GM12878 (cell line): ENCODE results near the gene SLC4A5. TPM values are rescaled to one million over a fixed set of nuclear protein-coding genes. Genes with fewer than 3 reads are reported as not detected.

Experiments used
- ATAC-seq: fragments of 200-7000 bp; cut with Tn5 transposase; 3 replicates; pipeline ENCODE4 v1.9.1; 2020; ENCODE audit warnings: mild to moderate bottlenecking, moderate library complexity
- BruUV-seq: library from RNA; stranded (reverse); fragments of 400-500 nt; replicated peaks from 2 replicates; lab custom pipeline; 2021; lab: Mats Ljungman, UMichigan
- CTCF ChIA-PET: fragments of 300-600 bp; sonication (Branson Sonifier 250); formaldehyde crosslinking; extraction: SDS; loops from one replicate; lab custom pipeline; 2021; ENCODE audit warnings: inconsistent platforms; lab: Yijun Ruan, JAX
- POLR2A ChIA-PET: fragments of 350-600 bp; formaldehyde crosslinking; extraction: SDS; loops from one replicate; lab custom pipeline; 2021; ENCODE audit warnings: inconsistent platforms; lab: Charles Lee
- RAD21 ChIA-PET: fragments of 300-600 bp; sonication (Branson Sonifier 250); formaldehyde crosslinking; loops from one replicate; lab custom pipeline; 2023; ENCODE audit warnings: antibody characterized with exemption; ENCODE audit not compliant: unreplicated experiment; lab: Charles Lee
- SMC1A ChIA-PET: fragments of 300-600 bp; sonication (Branson Sonifier 250); formaldehyde crosslinking; loops from one replicate; lab custom pipeline; 2023; ENCODE audit not compliant: unreplicated experiment, uncharacterized antibody; lab: Charles Lee
- DNase-seq: peaks from one replicate; pipeline ENCODE4 v3.0.0-alpha.2; 2011; ENCODE audit warnings: low read depth, low spot score
- FAIRE-seq: peaks from 3 replicates; lab custom pipeline; 2011; peaks lifted over from hg19 to GRCh38; lab: Jason Lieb, UNC
- H2AFZ ChIP-seq: 2 replicates; pipeline ENCODE4 v1.6.0; 2011; ENCODE audit warnings: low read depth, low read length, control low read depth; ENCODE audit not compliant: control insufficient read depth
- H3K27ac ChIP-seq: 2 replicates; pipeline ENCODE4 v1.5.1; 2011; ENCODE audit warnings: control low read depth; ENCODE audit not compliant: control insufficient read depth, insufficient read depth
- H3K27me3 ChIP-seq, 2 experiments: replicated peaks in 1 of 2; 2 replicates each; pipeline versions ENCODE4 v1.6.0 to v1.6.1; 2011; ENCODE audit warnings: low read length in 1 of 2; ENCODE audit not compliant: control insufficient read depth in 2 of 2, insufficient read depth in 2 of 2
- H3K36me3 ChIP-seq, 2 experiments: 2 replicates each; pipeline ENCODE4 v1.5.1; 2011; ENCODE audit warnings: low read length in 1 of 2; ENCODE audit not compliant: control insufficient read depth in 2 of 2, insufficient read depth in 2 of 2
- H3K4me1 ChIP-seq: 2 replicates; pipeline ENCODE4 v1.6.1; 2011; ENCODE audit warnings: mild to moderate bottlenecking, low read length, moderate library complexity, mixed read lengths; ENCODE audit not compliant: control insufficient read depth, insufficient read depth
- H3K4me2 ChIP-seq: 2 replicates; pipeline ENCODE4 v1.6.0; 2011; ENCODE audit warnings: control low read depth; ENCODE audit not compliant: control insufficient read depth, insufficient read depth
- H3K4me3 ChIP-seq: fragments of 200-600 bp; sonication (generic); 2 replicates; pipeline ENCODE4 v1.5.1; 2016
- H3K79me2 ChIP-seq: 2 replicates; pipeline ENCODE4 v1.6.0; 2011; ENCODE audit warnings: low read length; ENCODE audit not compliant: control insufficient read depth, insufficient read depth
- H3K9ac ChIP-seq: 2 replicates; pipeline ENCODE4 v1.8.0; 2011; ENCODE audit warnings: low read length, control low read depth, mixed read lengths; ENCODE audit not compliant: control insufficient read depth, insufficient read depth
- H3K9me3 ChIP-seq: replicated peaks from 3 replicates; pipeline ENCODE4 v1.5.1; 2011; ENCODE audit warnings: mild to moderate bottlenecking, low read length; ENCODE audit not compliant: control insufficient read depth, insufficient read depth
- H4K20me1 ChIP-seq: 2 replicates; pipeline ENCODE4 v1.6.0; 2011; ENCODE audit not compliant: control insufficient read depth, insufficient read depth
- ASH2L ChIP-seq: fragments of 300-600, 200-600 bp; sonication (generic); IDR thresholded peaks from 2 replicates; pipeline ENCODE4 v1.6.1; 2017; ENCODE audit warnings: low read depth, mild to moderate bottlenecking, borderline replicate concordance
- EP300 ChIP-seq, 2 experiments: fragments of 150-350 bp in 1 of 2; IDR thresholded peaks; 2 replicates each; pipeline ENCODE4 v1.6.1; 2011 to 2012; ENCODE audit warnings: low read depth in 2 of 2, low read length in 2 of 2, borderline replicate concordance in 1 of 2, improper control_type of control experiment in 1 of 2, inconsistent platforms in 1 of 2; ENCODE audit not compliant: control insufficient read depth in 1 of 2
- EZH2 ChIP-seq: IDR thresholded peaks from 2 replicates; pipeline ENCODE4 v1.6.1; 2012; ENCODE audit warnings: low read depth, mild to moderate bottlenecking, control low read depth, inconsistent platforms, low read length, borderline replicate concordance; ENCODE audit not compliant: control insufficient read depth
- GABPA ChIP-seq: IDR thresholded peaks from 2 replicates; pipeline ENCODE4 v1.6.1; 2014; ENCODE audit warnings: antibody characterized with exemption, low read depth, mild to moderate bottlenecking, inconsistent platforms
- GATAD2B ChIP-seq: fragments of 450-650 bp; conservative IDR thresholded peaks from 2 replicates; pipeline ENCODE4 v1.6.1; 2017; ENCODE audit warnings: low read depth, mild to moderate bottlenecking, moderate library complexity
- IKZF2 ChIP-seq, 2 experiments: fragments of 450-650 bp; IDR thresholded peaks; 2 replicates each; pipeline ENCODE4 v1.6.1; 2017; ENCODE audit warnings: mild to moderate bottlenecking in 2 of 2, moderate library complexity in 2 of 2
- MEF2A ChIP-seq: IDR thresholded peaks from 2 replicates; pipeline ENCODE4 v1.6.1; 2011; ENCODE audit warnings: low read depth, mild to moderate bottlenecking, low read length, moderate library complexity; ENCODE audit not compliant: insufficient read depth
- NFXL1 ChIP-seq: fragments of 450-650 bp; IDR thresholded peaks from 2 replicates; pipeline ENCODE4 v1.6.1; 2017; ENCODE audit warnings: antibody characterized with exemption, mild to moderate bottlenecking, borderline replicate concordance
- POLR2AphosphoS2 ChIP-seq: IDR thresholded peaks from 2 replicates; pipeline ENCODE4 v1.6.1; 2011; ENCODE audit warnings: low read depth, mild to moderate bottlenecking, low read length, improper control_type of control experiment, moderate library complexity
- POU2F2 ChIP-seq: IDR thresholded peaks from 3 replicates; pipeline ENCODE4 v1.6.1; 2011; ENCODE audit warnings: low read depth, mild to moderate bottlenecking, low read length, borderline replicate concordance
- SUZ12 ChIP-seq: fragments of 200-600 bp; sonication (generic); IDR thresholded peaks from one replicate; pipeline ENCODE4 v1.6.1; 2018; ENCODE audit warnings: antibody characterized with exemption, mild to moderate bottlenecking; ENCODE audit not compliant: unreplicated experiment
- ZNF24 ChIP-seq: fragments of 450-650 bp; IDR thresholded peaks from 2 replicates; pipeline ENCODE4 v1.6.1; 2017; ENCODE audit warnings: antibody characterized with exemption, mild to moderate bottlenecking
- WGBS: methylation state at CpG from one replicate; pipeline ENCODE4 v1.1.6; 2016; ENCODE audit warnings: low lambda C conversion rate; ENCODE audit not compliant: insufficient replicate concordance, insufficient coverage; ENCODE audit errors: missing lambda C conversion rate; 5-methylcytosine and 5-hydroxymethylcytosine counted together
- in situ Hi-C: fragments of 300-500 bp; cut with MboI; formaldehyde crosslinking; loops from 9 replicates; pipeline ENCODE4 v1.14.3; 2018; ENCODE audit warnings: mixed read lengths
- intact Hi-C: fragments of 100-400 bp; cut with micrococcal nuclease; formaldehyde crosslinking; loops from one replicate; pipeline ENCODE4 v1.14.2; 2022; ENCODE audit not compliant: unreplicated experiment
- polyA plus RNA-seq, 11 experiments: library from polyadenylated mRNA; depleted of rRNA in 4 of 11; unstranded in 6 of 11; stranded (reverse) in 5 of 11; fragments of >200 nt; fragmentation: Nextera tagmentation in 4 of 11; fragmentation: Illumina TruSeq in 1 of 11; extraction: Ambion mirVana in 4 of 11; extraction: Trizol in 1 of 11; gene quantifications; 1 replicate in 1 of 11; 2 replicates in 10 of 11; pipeline versions ENCODE4 v1.2.1 to v1.2.3, GENCODE V29; 2011 to 2016; ENCODE audit warnings: inconsistent platforms in 2 of 11, missing spikeins in 2 of 11, low read depth in 1 of 11
- total RNA-seq, 4 experiments: library from RNA; depleted of rRNA in 3 of 4; stranded (reverse); fragments of >200 nt in 3 of 4; fragmentation: Illumina TruSeq in 1 of 4; extraction: Trizol in 1 of 4; gene quantifications; 2 replicates each; pipeline versions ENCODE4 v1.2.1 to v1.2.3, GENCODE V29; 2013 to 2021
- TF ChIP-seq, protein P1 (sequence below): IDR thresholded peaks from 2 replicates; pipeline ENCODE4 v1.6.1; 2012; ENCODE audit warnings: low read length, inconsistent platforms
- TF ChIP-seq, protein P2 (sequence below): IDR thresholded peaks from 2 replicates; pipeline ENCODE4 v1.6.1; 2011; ENCODE audit warnings: borderline replicate concordance, low read depth, mild to moderate bottlenecking, moderate library complexity, mixed read lengths, low read length; ENCODE audit not compliant: insufficient read depth; ENCODE audit errors: extremely low read length
- TF ChIP-seq, protein P3 (sequence below): fragments of 450-650 bp; IDR thresholded peaks from 2 replicates; pipeline ENCODE4 v1.6.1; 2018; ENCODE audit warnings: borderline replicate concordance, mild to moderate bottlenecking; ENCODE audit not compliant: partially characterized antibody

Gene SLC4A5
- total and polyA plus RNA-seq, 10 of the 15 experiments (the other 5 are each of a cell fraction or from before 2014, with no cell fraction given) = 0.15 to 4.7 (median 1.6) TPM

DNA sequence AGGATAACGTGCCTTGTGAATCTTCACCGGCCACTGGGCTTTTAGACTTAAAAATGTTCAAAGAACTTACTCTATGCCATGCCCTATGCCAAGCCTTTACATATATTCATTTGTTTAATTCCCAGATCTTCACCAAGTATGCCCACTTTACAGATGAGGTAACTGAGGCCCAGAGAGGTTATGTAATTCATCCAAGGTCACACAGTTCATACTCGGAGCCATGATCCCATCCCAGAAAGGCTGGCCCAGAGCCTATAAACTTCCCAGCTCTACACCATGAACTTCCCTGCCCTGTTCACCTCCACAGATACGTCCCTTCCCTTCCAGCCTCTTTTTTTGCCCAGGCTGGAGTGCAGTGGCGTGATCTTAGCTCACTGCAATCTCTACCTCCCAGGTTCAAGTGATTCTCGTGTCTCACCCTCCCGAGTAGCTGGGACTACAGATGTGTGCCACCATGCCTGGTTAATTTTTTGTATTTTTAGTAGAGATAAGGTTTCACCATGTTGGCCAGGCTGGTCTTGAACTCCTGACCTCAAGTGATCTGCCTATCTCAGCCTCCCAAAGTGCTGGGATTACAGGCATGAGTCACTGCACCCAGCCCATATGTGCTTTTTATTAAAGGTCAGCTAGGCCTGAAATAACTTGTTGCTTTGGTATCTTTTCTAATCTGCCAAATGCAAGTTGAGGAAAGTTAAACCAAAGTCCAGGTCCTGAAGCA lies 100.7 kb downstream of the SLC4A5 start:
- in situ Hi-C loops (loop anchor here (10.0 kb wide), 1 partner anchor 352 kb away; no protein-coding TSS in a partner anchor), intact Hi-C loops (no loop called here)
- SMC1A ChIA-PET = interaction anchor here (0.6 to 1.1 kb wide), 2 partner anchors 7 to 51 kb away, joined by 3 to 4 read pairs; no protein-coding TSS in a partner anchor
- no peak for FAIRE-seq
- RAD21 ChIA-PET = interaction anchor here (0.6 to 1.1 kb wide), 3 partner anchors 92 to 96 kb away, joined by 3 read pairs; no protein-coding TSS in a partner anchor
- no peak overlapping the region for H3K4me3 ChIP-seq
- CTCF ChIA-PET = interaction anchor here (1.1 kb wide), 1 partner anchor 241 kb away, joined by 3 read pairs; the partner anchor contains the start of genes CCDC142 and TTC31
- no peaks in the 10 kb centered on the region for H3K27me3 ChIP-seq
- no peaks in the 10 kb centered on the region for H3K9me3 ChIP-seq
- POLR2A ChIA-PET = no interaction called here
- H3K9ac ChIP-seq = no peak overlapping the region
- no peak overlapping the region for H3K4me2 ChIP-seq
- H2AFZ ChIP-seq = no peak overlapping the region
- ATAC-seq = no peak
- no peaks in the 10 kb centered on the region for H4K20me1 ChIP-seq
- no TSS peak for BruUV-seq
- WGBS = 24% methylated on average over 7 of the region's 7 CpGs
- no peak for DNase-seq
- H3K27ac ChIP-seq = no peak overlapping the region
- H3K36me3 ChIP-seq = no peaks in the 10 kb centered on the region
- no peaks in the 10 kb centered on the region for H3K4me1 ChIP-seq
- H3K79me2 ChIP-seq = no peaks in the 10 kb centered on the region
- TF ChIP-seq EP300 (IDR thresholded peaks at IDR 0.05; ENCODE audit: borderline replicate concordance in 1 of 2, control insufficient read depth in 1 of 2, low read depth in 2 of 2, low read length in 2 of 2) (no peak), ZNF24 (no peak), POLR2AphosphoS2 (no peak), GATAD2B (no peak), ASH2L (no peak), IKZF2 (IDR thresholded peaks at IDR 0.05) (no peak), SUZ12 (no peak), NFXL1 (no peak), MEF2A (no peak), GABPA (no peak), EZH2 (no peak), POU2F2 (no peak)
- TF ChIP-seq, protein P1, sequence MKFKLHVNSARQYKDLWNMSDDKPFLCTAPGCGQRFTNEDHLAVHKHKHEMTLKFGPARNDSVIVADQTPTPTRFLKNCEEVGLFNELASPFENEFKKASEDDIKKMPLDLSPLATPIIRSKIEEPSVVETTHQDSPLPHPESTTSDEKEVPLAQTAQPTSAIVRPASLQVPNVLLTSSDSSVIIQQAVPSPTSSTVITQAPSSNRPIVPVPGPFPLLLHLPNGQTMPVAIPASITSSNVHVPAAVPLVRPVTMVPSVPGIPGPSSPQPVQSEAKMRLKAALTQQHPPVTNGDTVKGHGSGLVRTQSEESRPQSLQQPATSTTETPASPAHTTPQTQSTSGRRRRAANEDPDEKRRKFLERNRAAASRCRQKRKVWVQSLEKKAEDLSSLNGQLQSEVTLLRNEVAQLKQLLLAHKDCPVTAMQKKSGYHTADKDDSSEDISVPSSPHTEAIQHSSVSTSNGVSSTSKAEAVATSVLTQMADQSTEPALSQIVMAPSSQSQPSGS = no peak
- TF ChIP-seq, protein P2, sequence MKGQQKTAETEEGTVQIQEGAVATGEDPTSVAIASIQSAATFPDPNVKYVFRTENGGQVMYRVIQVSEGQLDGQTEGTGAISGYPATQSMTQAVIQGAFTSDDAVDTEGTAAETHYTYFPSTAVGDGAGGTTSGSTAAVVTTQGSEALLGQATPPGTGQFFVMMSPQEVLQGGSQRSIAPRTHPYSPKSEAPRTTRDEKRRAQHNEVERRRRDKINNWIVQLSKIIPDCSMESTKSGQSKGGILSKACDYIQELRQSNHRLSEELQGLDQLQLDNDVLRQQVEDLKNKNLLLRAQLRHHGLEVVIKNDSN = no peak
- TF ChIP-seq, protein P3, sequence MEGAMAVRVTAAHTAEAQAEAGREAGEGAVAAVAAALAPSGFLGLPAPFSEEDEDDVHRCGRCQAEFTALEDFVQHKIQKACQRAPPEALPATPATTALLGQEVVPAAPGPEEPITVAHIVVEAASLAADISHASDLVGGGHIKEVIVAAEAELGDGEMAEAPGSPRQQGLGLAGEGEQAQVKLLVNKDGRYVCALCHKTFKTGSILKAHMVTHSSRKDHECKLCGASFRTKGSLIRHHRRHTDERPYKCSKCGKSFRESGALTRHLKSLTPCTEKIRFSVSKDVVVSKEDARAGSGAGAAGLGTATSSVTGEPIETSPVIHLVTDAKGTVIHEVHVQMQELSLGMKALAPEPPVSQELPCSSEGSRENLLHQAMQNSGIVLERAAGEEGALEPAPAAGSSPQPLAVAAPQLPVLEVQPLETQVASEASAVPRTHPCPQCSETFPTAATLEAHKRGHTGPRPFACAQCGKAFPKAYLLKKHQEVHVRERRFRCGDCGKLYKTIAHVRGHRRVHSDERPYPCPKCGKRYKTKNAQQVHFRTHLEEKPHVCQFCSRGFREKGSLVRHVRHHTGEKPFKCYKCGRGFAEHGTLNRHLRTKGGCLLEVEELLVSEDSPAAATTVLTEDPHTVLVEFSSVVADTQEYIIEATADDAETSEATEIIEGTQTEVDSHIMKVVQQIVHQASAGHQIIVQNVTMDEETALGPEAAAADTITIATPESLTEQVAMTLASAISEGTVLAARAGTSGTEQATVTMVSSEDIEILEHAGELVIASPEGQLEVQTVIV = no peak
